HG03095 (cell line): ENCODE measurements around the gene CYP2W1.
"Not testable (repeated sequence)": the region's sequence is repeated elsewhere in the genome, so short reads cannot be mapped to it uniquely, and the experiment has no call there.

ENCODE experiments used
- ATAC-seq: cut with Tn5 transposase; IDR thresholded peaks from one replicate; pipeline ENCODE4 v1.9.1; 2021; ENCODE audit warnings: moderate library complexity; ENCODE audit not compliant: unreplicated experiment

The CYP2W1 gene

GRCh38 chr7:992709-993607, 10.0 kb downstream of the CYP2W1 start:
- ATAC-seq = peak; percentile 85

GRCh38 chr7:994592-995308, 11.8 kb downstream of the CYP2W1 start:
- no peak for ATAC-seq

GRCh38 chr7:995571-995970, 12.6 kb downstream of the CYP2W1 start:
- ATAC-seq = no peak

- ATAC-seq = no peak
These were observed 13.3 kb downstream of the CYP2W1 start for GRCh38 chr7:996079-996872.

- no peak for ATAC-seq
These were observed 14.7 kb downstream of the CYP2W1 start for GRCh38 chr7:997404-998395.

GRCh38 chr7:999149-999879, 16.3 kb downstream of the CYP2W1 start:
- ATAC-seq = no peak

- ATAC-seq = no peak
These were observed 17.3 kb downstream of the CYP2W1 start for GRCh38 chr7:999941-1000935.

- ATAC-seq = not testable (repeated sequence)
These were observed 18.2 kb downstream of the CYP2W1 start for GRCh38 chr7:1001069-1001770.

GRCh38 chr7:1002026-1002425, 19.0 kb downstream of the CYP2W1 start:
- ATAC-seq = not testable (repeated sequence)

GRCh38 chr7:1002445-1002844, 19.5 kb downstream of the CYP2W1 start:
- not testable (repeated sequence) for ATAC-seq

- ATAC-seq = no peak
These were observed 21.3 kb downstream of the CYP2W1 start for GRCh38 chr7:1004018-1004852.

- ATAC-seq = no peak
These were observed 22.3 kb downstream of the CYP2W1 start for GRCh38 chr7:1005303-1005702.

- no peak for ATAC-seq
These were observed 24.9 kb downstream of the CYP2W1 start for GRCh38 chr7:1007901-1008300.

- ATAC-seq = no peak
These were observed 25.9 kb downstream of the CYP2W1 start for GRCh38 chr7:1008733-1009363.

- ATAC-seq = no peak
These were observed 26.8 kb downstream of the CYP2W1 start for GRCh38 chr7:1009747-1010146.

GRCh38 chr7:1010226-1010625, 27.2 kb downstream of the CYP2W1 start:
- no peak for ATAC-seq
